Upper lobe of left lung (tissue), 6 donors: ENCODE data around the gene SEL1L3. TPM values are rescaled to one million over a fixed set of nuclear protein-coding genes. Genes with fewer than 3 reads are reported as not detected.

Experiments used
- ATAC-seq, 2 donors: fragments of 200-7000 bp; cut with Tn5 transposase; one replicate each; pipeline ENCODE4 v1.9.1; 2022; ENCODE audit warnings: mild to moderate bottlenecking in 2 of 2, moderate library complexity in 2 of 2; ENCODE audit not compliant: low FRiP score in 2 of 2
- DNase-seq, 2 donors: peaks; one replicate each; pipeline ENCODE4 v3.0.0-alpha.2; 2019 to 2020
- H3K27ac ChIP-seq, 4 donors: fragments of 200-600 bp; sonication (generic); one replicate each; pipeline ENCODE4 v1.5.1; 2016 to 2019
- H3K27me3 ChIP-seq, 4 donors: fragments of 200-600 bp; sonication (generic); one replicate each; pipeline ENCODE4 v1.5.1; 2017 to 2019
- H3K36me3 ChIP-seq, 4 donors: fragments of 200-600 bp; sonication (generic); one replicate each; pipeline ENCODE4 v1.5.1; 2016 to 2019
- H3K4me1 ChIP-seq, 4 donors: fragments of 200-600 bp; sonication (generic); one replicate each; pipeline ENCODE4 v1.5.1; 2018 to 2019
- H3K4me3 ChIP-seq, 4 donors: fragments of 200-600 bp; sonication (generic); one replicate each; pipeline ENCODE4 v1.5.1; 2017 to 2019; ENCODE audit warnings: mild to moderate bottlenecking in 2 of 4, moderate library complexity in 1 of 4
- H3K9me3 ChIP-seq, 4 donors: fragments of 200-600 bp; sonication (generic); one replicate each; pipeline ENCODE4 v1.5.1; 2018 to 2019
- EP300 ChIP-seq, 4 donors: sonication (generic); formaldehyde crosslinking; IDR thresholded peaks; one replicate each; pipeline ENCODE4 v1.5.1; 2017; ENCODE audit warnings: antibody characterized with exemption in 4 of 4, control low read depth in 2 of 4
- POLR2A ChIP-seq, 4 donors: fragments of 450-650 bp; IDR thresholded peaks; one replicate each; pipeline ENCODE4 v1.5.1; 2016 to 2017; ENCODE audit warnings: antibody characterized with exemption in 4 of 4, mild to moderate bottlenecking in 2 of 4
- POLR2AphosphoS5 ChIP-seq, 2 donors: sonication (generic); formaldehyde crosslinking; IDR thresholded peaks; one replicate each; pipeline ENCODE4 v1.5.1; 2017; ENCODE audit warnings: antibody characterized with exemption in 2 of 2
- WGBS, 2 donors: methylation state at CpG; one replicate each; pipeline ENCODE4 v1.1.5; 2017 to 2018; 5-methylcytosine and 5-hydroxymethylcytosine counted together
- total RNA-seq, 6 donors: library from RNA; depleted of rRNA in 4 of 6; stranded (reverse); fragments of >200 nt in 4 of 6; gene quantifications; one replicate each; pipeline versions ENCODE4 v1.1.0 to v1.2.1, GENCODE V29; 2016 to 2021
- TF ChIP-seq, protein P1 (sequence below), 6 experiments: fragments of 450-650 bp in 4 of 6; fragments of 200-600 bp in 2 of 6; sonication (generic) in 2 of 6; IDR thresholded peaks; one replicate each; pipeline ENCODE4 v1.5.1; 2016 to 2019; ENCODE audit warnings: antibody characterized with exemption in 6 of 6
- donor health status: DM: no; HTN: no; CAD: no; lungs with moderate emphysema.
- donor health status: DM: no; HTN: yes; CAD: no; lungs with severe emphysema.

The SEL1L3 gene
- total RNA-seq, 6 donors from 2014 or later = 41.7 to 197 (median 64.7) TPM

DNA sequence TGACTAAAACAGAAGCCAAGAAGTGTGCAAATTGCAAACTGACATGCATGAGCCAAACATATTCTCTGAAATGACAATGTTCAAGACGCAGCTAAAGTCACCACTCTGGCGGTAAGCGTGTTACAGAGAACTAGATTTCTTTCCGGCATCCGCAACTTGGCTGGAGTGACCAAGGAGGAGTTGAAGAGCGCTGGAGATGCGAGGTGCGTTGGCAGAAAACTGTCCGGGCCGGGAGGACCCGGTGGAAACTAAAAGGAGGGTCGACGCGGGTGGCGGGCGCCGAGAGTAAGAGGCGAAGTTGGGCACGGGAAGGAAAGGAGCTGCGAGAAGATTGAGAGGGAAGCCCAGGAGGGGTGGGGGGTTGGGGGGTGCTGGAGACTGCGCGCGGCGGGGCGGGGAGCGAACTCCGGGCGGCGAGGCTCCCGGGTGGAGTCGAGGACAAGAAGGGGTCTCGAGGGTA, 807 bp downstream of the SEL1L3 start:
- Histone ChIP-seq H3K36me3 (no peaks in the 10 kb centered on the region), H3K27me3 (no peaks in the 10 kb centered on the region), H3K27ac (peak overlapping the region; percentile 85 to 93 (median 90)), H3K4me1 (peaks cover 36 to 50% (median 42%) of the 10 kb centered on the region in 4 donors), H3K4me3 (peak overlapping the region; percentile 83 to 92 (median 87)), H3K9me3 (no peaks in the 10 kb centered on the region)
- TF ChIP-seq POLR2AphosphoS5 (IDR thresholded peaks at IDR 0.05) = no peak
- TF ChIP-seq EP300 (IDR thresholded peaks at IDR 0.05) = no peak
- peak in 1 of 4 donors; percentile 28 for TF ChIP-seq POLR2A (IDR thresholded peaks at IDR 0.05)
- DNase-seq (peak; percentile 30 to 89), ATAC-seq (peak in 1 of 2 donors; percentile 30)
- WGBS, 2 donors = 1% methylated on average over 27 to 32 of the region's 32 CpGs

DNA sequence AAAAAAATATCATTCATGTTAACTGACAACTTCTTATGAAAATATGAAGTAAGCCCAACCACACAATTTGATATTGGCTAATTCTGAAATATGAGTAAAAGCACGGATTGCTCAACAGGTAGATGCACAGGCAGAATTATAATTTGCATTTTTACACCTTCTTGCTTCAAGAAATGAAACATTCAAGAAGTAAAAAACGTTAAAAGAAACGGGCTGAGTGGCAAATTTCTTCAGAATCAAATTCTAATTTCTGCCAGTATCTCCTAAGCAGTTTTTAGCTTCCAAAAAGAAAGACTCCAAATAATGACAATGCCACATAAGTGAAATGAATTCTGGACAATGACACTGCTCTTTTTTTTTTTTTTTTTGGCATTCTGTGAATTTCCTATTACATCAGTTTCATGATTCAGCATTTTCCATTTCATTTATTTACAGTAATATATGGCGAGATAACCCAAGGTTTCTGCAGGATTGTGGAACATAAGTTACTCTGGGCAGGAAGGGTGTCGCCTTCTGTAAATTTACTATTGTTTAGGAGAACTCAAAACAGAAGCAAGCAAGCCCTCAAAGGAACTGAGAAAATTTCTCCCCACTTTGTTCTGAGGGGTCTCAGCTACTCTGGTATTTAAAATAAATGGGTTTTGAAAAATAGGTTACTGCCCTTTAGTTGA, 1.4 kb downstream of the SEL1L3 start:
- H3K27ac ChIP-seq = peak overlapping the region; percentile 85 to 93 (median 90)
- DNase-seq (no peak), ATAC-seq (peak in 1 of 2 donors; percentile 6)
- WGBS, 2 donors = 18 to 27% methylated on average over 5 of the region's 5 CpGs
- H3K4me1 ChIP-seq = peaks cover 42 to 54% (median 47%) of the 10 kb centered on the region in 4 donors
- TF ChIP-seq, protein P1, sequence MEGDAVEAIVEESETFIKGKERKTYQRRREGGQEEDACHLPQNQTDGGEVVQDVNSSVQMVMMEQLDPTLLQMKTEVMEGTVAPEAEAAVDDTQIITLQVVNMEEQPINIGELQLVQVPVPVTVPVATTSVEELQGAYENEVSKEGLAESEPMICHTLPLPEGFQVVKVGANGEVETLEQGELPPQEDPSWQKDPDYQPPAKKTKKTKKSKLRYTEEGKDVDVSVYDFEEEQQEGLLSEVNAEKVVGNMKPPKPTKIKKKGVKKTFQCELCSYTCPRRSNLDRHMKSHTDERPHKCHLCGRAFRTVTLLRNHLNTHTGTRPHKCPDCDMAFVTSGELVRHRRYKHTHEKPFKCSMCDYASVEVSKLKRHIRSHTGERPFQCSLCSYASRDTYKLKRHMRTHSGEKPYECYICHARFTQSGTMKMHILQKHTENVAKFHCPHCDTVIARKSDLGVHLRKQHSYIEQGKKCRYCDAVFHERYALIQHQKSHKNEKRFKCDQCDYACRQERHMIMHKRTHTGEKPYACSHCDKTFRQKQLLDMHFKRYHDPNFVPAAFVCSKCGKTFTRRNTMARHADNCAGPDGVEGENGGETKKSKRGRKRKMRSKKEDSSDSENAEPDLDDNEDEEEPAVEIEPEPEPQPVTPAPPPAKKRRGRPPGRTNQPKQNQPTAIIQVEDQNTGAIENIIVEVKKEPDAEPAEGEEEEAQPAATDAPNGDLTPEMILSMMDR (IDR thresholded peaks at IDR 0.05) = no peak
- TF ChIP-seq POLR2AphosphoS5 (IDR thresholded peaks at IDR 0.05) (no peak), POLR2A (IDR thresholded peaks at IDR 0.05) (no peak), EP300 (IDR thresholded peaks at IDR 0.05) (no peak)
- H3K9me3 ChIP-seq = no peaks in the 10 kb centered on the region
- H3K4me3 ChIP-seq = peak overlapping the region; percentile 83 to 92 (median 87)
- no peaks in the 10 kb centered on the region for H3K27me3 ChIP-seq
- H3K36me3 ChIP-seq = no peaks in the 10 kb centered on the region

DNA sequence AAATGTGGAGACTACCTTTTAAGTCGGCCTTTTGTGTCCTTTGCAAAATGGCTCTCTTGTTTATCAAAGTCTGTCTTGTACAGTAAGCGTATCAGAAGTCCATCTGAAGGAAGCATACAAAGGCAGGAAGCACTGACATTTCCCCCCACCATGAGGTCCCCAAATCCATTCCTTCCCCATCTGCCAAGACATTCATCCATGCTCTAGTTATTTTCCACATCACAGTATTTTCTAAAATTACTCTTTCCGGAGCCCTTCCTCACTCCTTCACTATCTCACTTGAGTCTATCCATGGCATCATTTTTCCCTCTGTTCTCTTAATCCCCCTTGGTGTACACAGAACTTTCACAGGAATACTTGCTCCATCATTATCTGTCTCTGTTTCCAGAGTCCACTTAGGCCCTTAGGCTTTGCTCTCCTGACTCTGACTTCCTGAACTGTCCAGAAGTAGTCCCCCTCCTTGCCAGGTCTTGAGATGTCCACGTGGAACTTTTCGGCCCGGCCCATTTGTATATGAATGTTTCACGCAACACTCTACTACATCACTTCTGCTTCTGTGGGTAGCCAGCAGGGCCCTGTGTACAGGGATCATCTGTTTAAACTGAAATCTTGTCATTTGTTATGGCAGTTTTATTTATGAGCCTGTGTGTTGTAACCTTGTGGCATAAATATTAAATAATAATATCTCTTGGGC, 2.1 kb downstream of the SEL1L3 start:
- DNase-seq (peak in 1 of 2 donors; percentile 82), ATAC-seq (peak; percentile 29 to 61)
- Histone ChIP-seq H3K36me3 (no peaks in the 10 kb centered on the region), H3K4me1 (peaks cover 45 to 59% (median 53%) of the 10 kb centered on the region in 4 donors), H3K27me3 (no peaks in the 10 kb centered on the region), H3K27ac (peak overlapping the region; percentile 55 to 93 (median 74)), H3K4me3 (peak overlapping the region in 1 of 4 donors; percentile 92), H3K9me3 (no peaks in the 10 kb centered on the region)
- TF ChIP-seq POLR2A (IDR thresholded peaks at IDR 0.05) = peak in 1 of 4 donors; percentile 20
- TF ChIP-seq, protein P1 (IDR thresholded peaks at IDR 0.05) = no peak
- peak in 1 of 2 donors; percentile 43 for TF ChIP-seq POLR2AphosphoS5 (IDR thresholded peaks at IDR 0.05)
- WGBS, 2 donors = 36 to 39% methylated on average over 7 of the region's 7 CpGs

DNA sequence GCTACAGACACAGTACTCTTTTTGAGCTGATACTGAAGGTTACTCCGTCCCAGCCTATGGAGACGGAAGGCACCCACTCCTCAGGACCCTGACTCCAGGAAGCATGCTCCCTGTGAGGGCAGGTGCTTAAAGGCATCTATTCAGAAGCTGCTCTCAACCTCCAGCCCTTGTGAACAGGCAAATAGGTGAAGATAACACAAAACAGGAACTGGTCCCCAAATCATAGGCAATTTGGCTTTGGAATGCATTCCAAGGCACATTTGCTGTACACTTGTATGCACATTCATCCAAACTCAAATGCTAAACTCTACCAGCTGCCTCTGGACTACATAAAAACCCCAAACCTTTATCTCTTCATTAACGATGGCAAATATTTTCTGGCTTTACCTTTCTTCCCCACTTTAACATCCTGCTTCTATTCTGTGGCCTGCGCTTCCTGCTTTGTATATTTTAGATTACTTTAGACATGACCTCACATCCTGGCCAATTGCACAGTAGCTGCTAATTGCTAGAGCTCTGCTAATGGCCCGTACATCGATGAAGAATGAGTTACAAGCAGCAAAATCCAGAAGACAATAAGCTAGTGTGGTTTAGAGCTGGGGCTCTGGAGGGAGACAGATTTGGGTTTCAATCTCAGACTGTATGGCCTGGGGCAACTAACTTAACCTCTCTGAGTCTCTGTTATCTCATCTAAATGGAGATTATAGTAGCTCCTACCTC, 3.2 kb downstream of the SEL1L3 start:
- no peak for TF ChIP-seq POLR2A (IDR thresholded peaks at IDR 0.05)
- Histone ChIP-seq H3K27me3 (no peaks in the 10 kb centered on the region), H3K4me1 (peaks cover 52 to 70% (median 64%) of the 10 kb centered on the region in 4 donors), H3K4me3 (no peak overlapping the region), H3K27ac (peak overlapping the region; percentile 55 to 93 (median 75)), H3K36me3 (no peaks in the 10 kb centered on the region), H3K9me3 (no peaks in the 10 kb centered on the region)
- 38 to 46% methylated on average over 6 of the region's 6 CpGs for WGBS, 2 donors
- ATAC-seq = no peak
- DNase-seq = no peak

DNA sequence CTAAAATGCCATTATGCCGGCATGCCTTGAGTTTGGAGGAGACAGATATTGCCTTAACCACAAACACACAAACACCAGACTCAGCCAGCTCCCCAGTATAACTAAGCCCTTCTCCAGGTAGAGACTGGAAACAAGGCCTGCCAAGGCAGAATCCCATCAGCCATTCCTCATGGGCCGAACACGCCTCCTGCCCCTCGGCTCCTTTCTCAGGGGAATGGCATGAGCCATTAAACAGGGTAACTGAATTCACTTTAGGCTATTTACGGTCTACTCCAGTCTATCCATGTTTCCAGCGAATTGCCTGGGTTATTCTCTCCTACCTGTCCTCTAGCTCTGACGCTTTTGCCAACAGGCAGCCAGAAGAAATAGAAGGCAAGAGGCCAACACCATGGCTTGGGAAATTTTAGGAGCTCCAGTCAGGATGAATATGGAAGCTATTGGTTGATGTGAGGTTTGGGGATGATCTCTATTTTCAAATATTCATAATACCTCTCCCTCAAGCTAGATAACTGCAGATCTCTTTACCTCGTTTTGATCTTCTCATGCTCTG, 4.9 kb downstream of the SEL1L3 start:
- WGBS, 2 donors = 92 to 95% methylated on average over 8 of the region's 8 CpGs
- Histone ChIP-seq H3K27me3 (no peaks in the 10 kb centered on the region), H3K27ac (no peak overlapping the region), H3K9me3 (no peaks in the 10 kb centered on the region), H3K4me1 (peaks cover 54 to 69% (median 62%) of the 10 kb centered on the region in 4 donors), H3K4me3 (no peak overlapping the region), H3K36me3 (no peaks in the 10 kb centered on the region)
- ATAC-seq (no peak), DNase-seq (no peak)
- TF ChIP-seq POLR2AphosphoS5 (IDR thresholded peaks at IDR 0.05) (no peak), POLR2A (IDR thresholded peaks at IDR 0.05) (no peak), EP300 (IDR thresholded peaks at IDR 0.05) (no peak)
- TF ChIP-seq, protein P1 (IDR thresholded peaks at IDR 0.05) = no peak
